Measurements from ENCODE around the gene ATP5F1D. TPM values are rescaled to one million over a fixed set of nuclear protein-coding genes. Genes with fewer than 3 reads are reported as not detected.

Gene ATP5F1D
- total RNA-seq, 1 donor from 2014 or later: 239 TPM

DNA sequence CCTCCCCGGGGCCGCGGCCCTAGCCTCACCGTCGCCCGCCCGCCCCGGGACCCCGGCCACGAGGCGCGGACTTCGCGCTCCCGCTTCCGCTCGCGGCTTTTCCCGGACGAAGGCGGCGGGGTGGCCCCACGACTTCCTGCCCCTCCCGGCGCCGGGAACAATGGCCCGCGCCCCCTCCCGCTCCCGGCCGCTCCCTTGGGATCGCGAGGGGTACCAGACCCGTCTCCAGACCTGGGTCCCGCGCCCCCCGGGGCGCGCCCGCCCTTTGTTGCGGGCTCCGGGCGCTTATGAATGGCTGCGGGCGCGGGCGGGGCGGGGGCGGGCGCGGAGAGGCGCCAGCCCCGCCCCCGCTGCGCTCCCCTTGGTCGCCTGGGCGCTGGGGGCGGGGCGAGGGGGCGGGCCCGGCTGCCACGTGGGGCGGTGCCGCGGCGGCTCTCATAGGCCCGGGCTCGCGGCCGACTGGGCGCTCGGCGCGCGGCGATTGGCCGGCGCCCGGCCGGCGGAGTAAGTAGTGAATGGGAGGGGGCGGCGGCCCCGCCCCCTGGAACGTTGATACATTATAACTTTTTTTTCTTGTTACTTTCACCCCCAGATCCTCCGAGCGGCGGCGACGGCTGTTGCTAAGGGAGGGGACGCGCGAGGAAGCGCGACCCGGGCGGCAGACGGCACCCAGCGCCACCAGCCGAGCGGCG lies 7.9 kb downstream of the ATP5F1D start:
- intact Hi-C loops (cut with micrococcal nuclease): loop anchor here (1.0 to 10.0 kb wide), 7 partner anchors 8 to 614 kb away; partner anchors contain the start of genes ATP5F1D, CIRBP, KLF16 and STK11
- Mint-ChIP-seq H3K27me3 (ENCODE audit: insufficient read depth) (no peaks in the 10 kb centered on the region), H3K4me1 (ENCODE audit: low read depth) (peaks cover 5% of the 10 kb centered on the region), H3K9me3 (no peaks in the 10 kb centered on the region), H3K4me3 (peak overlapping the region; percentile 82), H3K36me3 (ENCODE audit: low read depth) (peaks cover 18% of the 10 kb centered on the region), H3K27ac (peak overlapping the region; percentile 86)
- DNase-seq (ENCODE audit: low spot score): peak; percentile 91

GRCh38 chr19:1249990-1250436 lies 8.5 kb downstream of the ATP5F1D start:
- Mint-ChIP-seq H3K4me1 (ENCODE audit: low read depth) (peaks cover 5% of the 10 kb centered on the region), H3K36me3 (ENCODE audit: low read depth) (peaks cover 23% of the 10 kb centered on the region), H3K27me3 (ENCODE audit: insufficient read depth) (no peaks in the 10 kb centered on the region), H3K9me3 (no peaks in the 10 kb centered on the region), H3K4me3 (peak overlapping the region; percentile 82), H3K27ac (no peak overlapping the region)
- DNase-seq (ENCODE audit: low spot score): no peak
- intact Hi-C loops (cut with micrococcal nuclease): loop anchor here (1.0 to 10.0 kb wide), 7 partner anchors 9 to 613 kb away; partner anchors contain the start of genes ATP5F1D, CIRBP, KLF16 and STK11

GRCh38 chr19:1250437-1251260 lies 9.1 kb downstream of the ATP5F1D start:
- Mint-ChIP-seq H3K4me3 (peak overlapping the region; percentile 95), H3K27ac (peak overlapping the region; percentile 89), H3K4me1 (ENCODE audit: low read depth) (peaks cover 5% of the 10 kb centered on the region), H3K36me3 (ENCODE audit: low read depth) (peaks cover 24% of the 10 kb centered on the region), H3K27me3 (ENCODE audit: insufficient read depth) (no peaks in the 10 kb centered on the region), H3K9me3 (no peaks in the 10 kb centered on the region)
- no peak for DNase-seq (ENCODE audit: low spot score)
- intact Hi-C loops (cut with micrococcal nuclease): no loop called here

- Mint-ChIP-seq H3K36me3 (ENCODE audit: low read depth) (peaks cover 24% of the 10 kb centered on the region), H3K9me3 (no peaks in the 10 kb centered on the region), H3K4me1 (ENCODE audit: low read depth) (peaks cover 5% of the 10 kb centered on the region), H3K4me3 (peak overlapping the region; percentile 95), H3K27me3 (ENCODE audit: insufficient read depth) (no peaks in the 10 kb centered on the region), H3K27ac (peak overlapping the region; percentile 89)
- intact Hi-C loops (cut with micrococcal nuclease): no loop called here
- DNase-seq (ENCODE audit: low spot score): peak; percentile 60
Observed at GRCh38 chr19:1251330-1252220, 10.0 kb downstream of the ATP5F1D start.

GRCh38 chr19:1252221-1252820 lies 10.8 kb downstream of the ATP5F1D start:
- Mint-ChIP-seq H3K36me3 (ENCODE audit: low read depth) (peaks cover 24% of the 10 kb centered on the region), H3K9me3 (no peaks in the 10 kb centered on the region), H3K27me3 (ENCODE audit: insufficient read depth) (no peaks in the 10 kb centered on the region), H3K4me1 (ENCODE audit: low read depth) (peaks cover 5% of the 10 kb centered on the region), H3K4me3 (peak overlapping the region; percentile 95), H3K27ac (peak overlapping the region; percentile 86)
- no peak for DNase-seq (ENCODE audit: low spot score)
- intact Hi-C loops (cut with micrococcal nuclease): no loop called here

GRCh38 chr19:1252821-1253513 lies 11.4 kb downstream of the ATP5F1D start:
- H3K4me3 Mint-ChIP-seq: peak overlapping the region; percentile 95
- peak; percentile 64 for DNase-seq (ENCODE audit: low spot score)
- peak overlapping the region; percentile 88 for H3K27ac Mint-ChIP-seq
- H3K9me3 Mint-ChIP-seq: no peaks in the 10 kb centered on the region
- peaks cover 12% of the 10 kb centered on the region for H3K4me1 Mint-ChIP-seq (ENCODE audit: low read depth)
- intact Hi-C loops (cut with micrococcal nuclease): no loop called here
- H3K36me3 Mint-ChIP-seq (ENCODE audit: low read depth): peaks cover 31% of the 10 kb centered on the region
- no peaks in the 10 kb centered on the region for H3K27me3 Mint-ChIP-seq (ENCODE audit: insufficient read depth)

DNA sequence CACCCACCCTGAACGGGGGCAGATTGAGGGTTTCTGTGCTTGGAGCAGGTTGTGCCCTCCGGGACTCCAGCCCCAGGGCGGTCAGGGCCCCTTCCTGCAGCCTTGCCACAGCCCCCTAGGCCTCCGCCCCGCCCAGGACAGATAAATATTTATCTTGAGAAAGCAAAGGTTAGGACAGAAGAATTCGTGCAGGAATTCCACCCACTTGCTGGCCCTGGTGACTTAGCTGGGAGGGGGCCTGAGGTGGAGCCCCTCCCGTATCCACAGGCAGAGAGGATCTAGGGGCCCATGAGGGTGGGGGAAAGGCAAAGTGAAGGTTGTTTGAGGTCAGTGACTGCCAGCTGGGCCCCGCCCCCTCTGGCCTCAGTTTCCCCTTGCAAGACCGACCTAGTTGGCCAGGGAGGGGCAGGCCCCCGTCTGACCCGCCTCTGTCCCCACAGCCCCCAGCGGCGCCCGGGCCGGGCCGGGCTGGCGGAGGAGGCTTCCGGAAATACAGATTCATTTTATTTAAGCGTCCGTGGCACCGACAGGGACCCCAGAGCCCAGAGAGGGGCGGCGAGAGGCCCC lies 12.0 kb downstream of the ATP5F1D start:
- intact Hi-C loops (cut with micrococcal nuclease): no loop called here
- Mint-ChIP-seq H3K36me3 (ENCODE audit: low read depth) (peaks cover 34% of the 10 kb centered on the region), H3K27ac (peak overlapping the region; percentile 88), H3K9me3 (no peaks in the 10 kb centered on the region), H3K4me3 (peak overlapping the region; percentile 95), H3K27me3 (ENCODE audit: insufficient read depth) (no peaks in the 10 kb centered on the region), H3K4me1 (ENCODE audit: low read depth) (peaks cover 15% of the 10 kb centered on the region)
- DNase-seq (ENCODE audit: low spot score): no peak

DNA sequence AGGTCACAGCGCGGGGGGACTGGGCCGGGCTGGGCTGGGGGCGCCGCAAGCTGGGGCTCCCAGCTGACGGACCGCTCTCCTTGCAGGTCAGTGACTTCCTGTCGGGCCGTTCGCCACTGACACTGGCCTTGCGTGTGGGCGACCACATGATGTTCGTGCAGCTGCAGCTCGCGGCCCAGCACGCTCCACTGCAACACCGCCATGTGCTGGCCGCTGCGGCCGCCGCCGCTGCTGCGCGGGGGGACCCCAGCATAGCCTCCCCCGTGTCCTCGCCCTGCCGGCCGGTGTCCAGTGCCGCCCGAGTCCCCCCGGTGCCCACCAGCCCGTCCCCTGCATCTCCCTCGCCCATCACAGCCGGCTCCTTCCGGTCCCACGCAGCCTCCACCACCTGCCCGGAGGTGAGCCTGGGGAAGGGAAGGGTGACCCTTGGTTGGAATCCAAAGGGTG lies 12.6 kb downstream of the ATP5F1D start:
- H3K4me1 Mint-ChIP-seq (ENCODE audit: low read depth): peaks cover 20% of the 10 kb centered on the region

GRCh38 chr19:1254530-1255185 lies 13.1 kb downstream of the ATP5F1D start:
- H3K4me1 Mint-ChIP-seq (ENCODE audit: low read depth): peaks cover 26% of the 10 kb centered on the region
- intact Hi-C loops (cut with micrococcal nuclease): no loop called here
- peak overlapping the region; percentile 33 for H3K4me3 Mint-ChIP-seq
- H3K27me3 Mint-ChIP-seq (ENCODE audit: insufficient read depth): no peaks in the 10 kb centered on the region
- H3K27ac Mint-ChIP-seq: peak overlapping the region; percentile 61
- no peaks in the 10 kb centered on the region for H3K9me3 Mint-ChIP-seq
- H3K36me3 Mint-ChIP-seq (ENCODE audit: low read depth): peaks cover 39% of the 10 kb centered on the region
- DNase-seq (ENCODE audit: low spot score): no peak

More for the DNA sequence above, 12.6 kb downstream of the ATP5F1D start:
- Mint-ChIP-seq H3K36me3 (ENCODE audit: low read depth) (peaks cover 39% of the 10 kb centered on the region), H3K27me3 (ENCODE audit: insufficient read depth) (no peaks in the 10 kb centered on the region), H3K27ac (no peak overlapping the region), H3K4me3 (no peak overlapping the region), H3K9me3 (no peaks in the 10 kb centered on the region)
- intact Hi-C loops (cut with micrococcal nuclease): no loop called here
- DNase-seq (ENCODE audit: low spot score): no peak

GRCh38 chr19:1255186-1256161 lies 13.9 kb downstream of the ATP5F1D start:
- intact Hi-C loops (cut with micrococcal nuclease): no loop called here
- Mint-ChIP-seq H3K9me3 (no peaks in the 10 kb centered on the region), H3K4me3 (peak overlapping the region; percentile 33), H3K4me1 (ENCODE audit: low read depth) (peaks cover 30% of the 10 kb centered on the region), H3K36me3 (ENCODE audit: low read depth) (peaks cover 40% of the 10 kb centered on the region), H3K27me3 (ENCODE audit: insufficient read depth) (no peaks in the 10 kb centered on the region), H3K27ac (no peak overlapping the region)
- no peak for DNase-seq (ENCODE audit: low spot score)
